ENCODE data around the gene HELZ. TPM values are rescaled to one million over a fixed set of nuclear protein-coding genes. Genes with fewer than 3 reads are reported as not detected.

Gene HELZ
- total RNA-seq, 1 donor from 2014 or later, result 51.1 TPM

DNA sequence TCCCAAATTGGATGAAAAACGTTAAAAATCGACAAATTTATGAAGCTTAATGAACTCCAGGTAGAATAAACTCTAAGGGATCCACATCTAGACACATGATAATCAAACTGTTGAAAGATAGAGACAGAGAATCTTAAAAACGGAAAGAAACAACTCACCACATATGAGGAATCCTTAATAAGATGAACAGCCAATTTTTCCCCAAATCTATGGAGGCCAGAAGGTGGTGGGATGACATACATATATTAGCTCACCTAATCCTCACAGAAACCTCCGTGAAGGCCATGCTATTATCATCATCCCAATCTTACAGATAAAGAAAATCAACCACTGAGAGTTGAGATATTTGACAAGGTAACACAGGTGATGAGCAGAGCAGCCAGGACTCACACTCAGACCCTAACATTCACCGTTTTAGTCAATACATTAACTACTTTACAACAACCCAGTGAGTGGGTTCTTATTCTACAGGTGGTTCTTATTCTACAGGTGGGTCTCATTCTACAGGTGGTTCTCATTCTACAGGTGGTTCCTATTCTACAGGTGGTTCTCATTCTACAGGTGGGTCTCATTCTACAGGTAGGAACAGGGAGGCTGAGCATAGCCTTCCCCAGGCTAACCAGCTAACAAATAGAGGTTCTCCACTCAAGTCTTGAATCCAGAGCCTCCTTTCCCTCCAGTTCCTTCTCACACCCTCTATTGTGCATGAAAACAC is 195.8 kb downstream of the HELZ start:
- Histone ChIP-seq H3K36me3 (ENCODE audit: control insufficient read depth, insufficient read depth, low read length) (no peaks in the 10 kb centered on the region), H3K27me3 (ENCODE audit: control insufficient read depth, insufficient read depth, low read length) (no peaks in the 10 kb centered on the region), H3K4me3 (ENCODE audit: low read depth, low read length) (no peak overlapping the region)
- FAIRE-seq (no peak), DNase-seq (ENCODE audit: low read depth) (no peak)
- TF ChIP-seq, protein P1, sequence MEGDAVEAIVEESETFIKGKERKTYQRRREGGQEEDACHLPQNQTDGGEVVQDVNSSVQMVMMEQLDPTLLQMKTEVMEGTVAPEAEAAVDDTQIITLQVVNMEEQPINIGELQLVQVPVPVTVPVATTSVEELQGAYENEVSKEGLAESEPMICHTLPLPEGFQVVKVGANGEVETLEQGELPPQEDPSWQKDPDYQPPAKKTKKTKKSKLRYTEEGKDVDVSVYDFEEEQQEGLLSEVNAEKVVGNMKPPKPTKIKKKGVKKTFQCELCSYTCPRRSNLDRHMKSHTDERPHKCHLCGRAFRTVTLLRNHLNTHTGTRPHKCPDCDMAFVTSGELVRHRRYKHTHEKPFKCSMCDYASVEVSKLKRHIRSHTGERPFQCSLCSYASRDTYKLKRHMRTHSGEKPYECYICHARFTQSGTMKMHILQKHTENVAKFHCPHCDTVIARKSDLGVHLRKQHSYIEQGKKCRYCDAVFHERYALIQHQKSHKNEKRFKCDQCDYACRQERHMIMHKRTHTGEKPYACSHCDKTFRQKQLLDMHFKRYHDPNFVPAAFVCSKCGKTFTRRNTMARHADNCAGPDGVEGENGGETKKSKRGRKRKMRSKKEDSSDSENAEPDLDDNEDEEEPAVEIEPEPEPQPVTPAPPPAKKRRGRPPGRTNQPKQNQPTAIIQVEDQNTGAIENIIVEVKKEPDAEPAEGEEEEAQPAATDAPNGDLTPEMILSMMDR (IDR thresholded peaks at IDR 0.05; ENCODE audit: insufficient read depth, low read length, severe bottlenecking), result no peak

DNA sequence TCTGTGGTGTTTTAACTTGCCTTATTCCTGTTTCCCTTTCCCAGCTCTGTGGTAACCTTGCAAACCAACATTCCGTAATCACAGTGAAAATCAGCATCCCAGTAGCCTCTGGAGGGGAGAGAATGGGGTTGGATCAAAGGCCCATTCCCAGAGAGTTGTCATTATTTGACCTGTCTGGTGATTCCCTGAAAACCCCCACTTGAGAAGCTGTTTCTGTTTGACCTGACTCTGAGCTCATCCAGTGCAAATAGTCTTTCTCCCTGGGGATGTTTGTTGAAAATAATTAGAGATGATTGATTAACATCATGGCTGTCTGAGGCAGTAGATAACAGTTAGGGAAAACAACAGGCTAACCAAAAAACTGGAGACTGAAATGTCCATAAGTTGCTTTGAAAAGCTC is 197.6 kb downstream of the HELZ start:
- Histone ChIP-seq H3K36me3 (ENCODE audit: control insufficient read depth, insufficient read depth, low read length) (no peaks in the 10 kb centered on the region), H3K4me3 (ENCODE audit: low read depth, low read length) (no peak overlapping the region), H3K27me3 (ENCODE audit: control insufficient read depth, insufficient read depth, low read length) (no peaks in the 10 kb centered on the region)
- DNase-seq (ENCODE audit: low read depth) (no peak), FAIRE-seq (no peak)
- TF ChIP-seq, protein P1 (IDR thresholded peaks at IDR 0.05; ENCODE audit: insufficient read depth, low read length, severe bottlenecking), result no peak

DNA sequence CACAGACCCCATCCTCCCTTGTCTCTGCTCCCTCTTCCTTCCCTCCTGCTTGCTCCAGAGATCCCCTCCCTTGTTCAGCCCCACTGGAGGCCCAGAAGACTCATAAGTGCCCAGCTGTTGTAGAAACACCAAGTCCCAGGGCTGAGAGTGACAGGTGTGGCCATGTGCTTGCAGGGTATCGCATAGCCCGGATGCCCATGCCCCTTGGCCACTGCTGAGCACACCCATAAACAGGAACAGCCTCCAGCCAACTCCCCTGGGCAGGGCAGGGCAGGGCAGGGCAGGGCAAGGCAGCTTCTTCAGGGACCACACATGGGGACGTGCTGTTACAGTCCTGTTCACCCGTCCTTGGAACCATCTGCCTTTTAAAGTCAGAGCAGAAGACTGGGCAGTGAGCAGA is 198.6 kb downstream of the HELZ start:
- DNase-seq (ENCODE audit: low read depth) (no peak), FAIRE-seq (no peak)
- Histone ChIP-seq H3K4me3 (ENCODE audit: low read depth, low read length) (no peak overlapping the region), H3K36me3 (ENCODE audit: control insufficient read depth, insufficient read depth, low read length) (no peaks in the 10 kb centered on the region), H3K27me3 (ENCODE audit: control insufficient read depth, insufficient read depth, low read length) (no peaks in the 10 kb centered on the region)
- TF ChIP-seq, protein P1 (IDR thresholded peaks at IDR 0.05; ENCODE audit: insufficient read depth, low read length, severe bottlenecking), result no peak

DNA sequence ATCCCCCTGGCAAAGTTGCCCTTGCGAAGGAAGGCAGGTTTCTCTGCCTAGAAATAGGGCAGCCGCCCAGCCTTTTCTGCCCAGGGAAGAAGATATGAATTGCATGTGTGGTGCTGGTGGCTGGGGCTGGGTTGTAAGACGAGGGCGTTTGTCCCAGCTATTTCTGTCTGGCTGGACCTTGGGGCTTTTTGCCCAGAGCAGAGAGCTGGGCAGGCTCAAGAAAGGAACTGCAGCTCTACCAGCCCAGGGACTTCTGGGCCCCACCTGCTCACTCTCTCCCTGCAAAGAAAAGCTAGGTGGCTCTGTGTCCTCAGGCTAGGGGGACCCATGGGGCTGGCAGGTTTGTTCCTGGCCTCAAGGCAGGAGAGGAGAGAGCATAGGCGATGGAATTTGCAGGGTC is 200.1 kb downstream of the HELZ start:
- Histone ChIP-seq H3K4me3 (ENCODE audit: low read depth, low read length) (no peak overlapping the region), H3K27me3 (ENCODE audit: control insufficient read depth, insufficient read depth, low read length) (no peaks in the 10 kb centered on the region), H3K36me3 (ENCODE audit: control insufficient read depth, insufficient read depth, low read length) (no peaks in the 10 kb centered on the region)
- DNase-seq (ENCODE audit: low read depth), result no peak
- TF ChIP-seq, protein P1 (IDR thresholded peaks at IDR 0.05; ENCODE audit: insufficient read depth, low read length, severe bottlenecking), result no peak
- no peak for FAIRE-seq

DNA sequence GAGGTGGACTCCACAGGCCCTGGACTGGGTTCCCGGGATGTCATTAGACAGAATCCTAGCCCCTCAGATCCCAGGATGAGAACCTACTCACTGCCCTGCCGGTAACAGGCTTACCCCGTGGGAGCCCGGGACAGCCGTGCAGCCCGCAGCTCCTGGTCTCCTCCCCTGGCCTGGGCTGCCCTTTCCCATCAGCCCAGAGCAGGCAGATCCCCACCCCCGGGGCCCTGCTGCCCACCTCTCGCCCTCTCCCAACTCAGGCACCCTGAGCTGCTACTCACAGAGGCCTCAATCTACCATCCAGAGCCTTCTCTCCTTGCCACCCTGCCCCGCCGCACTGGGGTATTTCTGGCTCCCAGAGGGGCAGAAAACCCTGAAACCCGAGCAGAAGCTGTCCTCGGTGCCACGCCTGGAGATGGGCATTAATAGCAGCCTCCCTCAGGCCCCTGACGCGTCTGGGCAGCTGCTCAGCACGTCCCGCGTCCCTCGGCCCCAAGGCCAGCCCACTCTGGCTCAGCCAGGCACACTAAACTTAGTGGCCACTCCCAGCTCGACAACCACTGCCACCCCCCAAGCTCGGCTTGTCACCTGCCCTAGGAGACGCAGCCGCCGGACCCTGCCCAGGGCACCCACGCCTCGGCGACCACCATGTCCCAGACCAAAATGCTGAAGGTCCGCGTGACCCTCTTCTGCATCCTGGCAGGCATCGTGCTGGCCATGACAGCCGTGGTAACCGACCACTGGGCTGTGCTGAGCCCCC is 200.8 kb downstream of the HELZ start, which contains the start of gene CACNG1:
Gene CACNG1 (plus strand): TSS at position 539 of the 757 bp plus-strand sequence. CDS start 107 bp downstream, at position 646.
- TF ChIP-seq, protein P1 (IDR thresholded peaks at IDR 0.05; ENCODE audit: insufficient read depth, low read length, severe bottlenecking), result no peak

More for the DNA sequence above, 200.8 kb downstream of the HELZ start, which contains the start of gene CACNG1:
- FAIRE-seq (no peak), DNase-seq (ENCODE audit: low read depth) (no peak)
- H3K36me3 ChIP-seq (ENCODE audit: control insufficient read depth, insufficient read depth, low read length), result no peaks in the 10 kb centered on the region
- H3K4me3 ChIP-seq (ENCODE audit: low read depth, low read length), result no peak within 1 kb of the TSS
- H3K27me3 ChIP-seq (ENCODE audit: control insufficient read depth, insufficient read depth, low read length), result no peaks in the 10 kb centered on the region

All from bronchial epithelial cell (primary cell).